WI38 (cell line): ENCODE measurements around the gene C8G.

Experiments
- H3K4me3 ChIP-seq: 2 replicates; pipeline ENCODE4 v1.5.1; 2011; ENCODE audit warnings: low read depth, mild to moderate bottlenecking, control low read depth, low read length
- CTCF ChIP-seq: IDR thresholded peaks from 2 replicates; pipeline ENCODE4 v1.5.1; 2012; ENCODE audit warnings: low read depth, mild to moderate bottlenecking, control low read depth, low read length

C8G gene

GRCh38 chr9:136952321-136952850 is 7.3 kb downstream of the C8G start:
- no peak overlapping the region for H3K4me3 ChIP-seq
- TF ChIP-seq CTCF: no peak

GRCh38 chr9:136952876-136953770 is 8.1 kb downstream of the C8G start:
- no peak overlapping the region for H3K4me3 ChIP-seq
- TF ChIP-seq CTCF: no peak

- no peak for TF ChIP-seq CTCF
- H3K4me3 ChIP-seq: no peak overlapping the region
Observed at GRCh38 chr9:136953771-136954269, 8.8 kb downstream of the C8G start.

- no peak overlapping the region for H3K4me3 ChIP-seq
- no peak for TF ChIP-seq CTCF
Observed at GRCh38 chr9:136954270-136955083, 9.4 kb downstream of the C8G start.

- TF ChIP-seq CTCF: no peak
- H3K4me3 ChIP-seq: no peak overlapping the region
Observed at GRCh38 chr9:136955202-136955942, 10.3 kb downstream of the C8G start.

GRCh38 chr9:136955943-136956335 is 10.9 kb downstream of the C8G start:
- TF ChIP-seq CTCF: no peak
- H3K4me3 ChIP-seq: no peak overlapping the region
